ENCODE results near the gene GAS7. TPM values are rescaled to one million over a fixed set of nuclear protein-coding genes. Genes with fewer than 3 reads are reported as not detected.
"Not testable (repeated sequence)": the region's sequence is repeated elsewhere in the genome, so short reads cannot be mapped to it uniquely, and the experiment has no call there.

GAS7 gene
- total RNA-seq, 5 donors from 2014 or later (not counting 1 experiment from before 2014, with no cell fraction given), result 0.93 to 10.5 (median 3.8) TPM

DNA sequence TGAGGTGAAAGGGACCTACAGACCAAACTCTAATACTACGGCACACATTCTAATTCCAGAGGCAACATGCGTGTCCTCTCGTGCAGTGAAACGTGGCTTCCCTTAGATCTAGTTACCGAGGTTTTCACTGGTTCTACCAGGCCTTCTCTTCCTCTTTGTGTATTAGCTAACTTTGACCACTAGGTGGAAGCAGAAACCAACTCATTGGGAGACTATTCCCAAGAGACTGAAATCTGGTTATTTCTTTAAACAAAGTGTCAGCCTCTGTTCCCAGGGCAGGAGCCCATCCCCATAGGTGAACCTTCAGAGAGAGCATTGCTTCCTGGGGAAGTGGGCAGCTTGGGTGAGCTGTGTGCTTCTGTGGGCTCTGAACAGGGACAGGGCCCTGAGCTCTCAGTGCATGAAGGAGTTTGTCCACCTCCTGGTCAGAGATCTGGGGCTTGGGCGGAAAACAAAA is 273.6 kb downstream of the GAS7 start:
- peak; percentile 40 to 70 (median 60) for ATAC-seq (replicated peaks in 1 of 4)
- Histone ChIP-seq H3K27me3 (replicated peaks in 1 of 2; ENCODE audit: control insufficient read depth in 2 of 2, extremely low read depth in 1 of 2, insufficient read depth in 2 of 2, low read length in 1 of 2) (no peaks in the 10 kb centered on the region), H3K9me3 (no peaks in the 10 kb centered on the region), H3K4me3 (ENCODE audit: control insufficient read depth in 1 of 2, extremely low read depth in 1 of 2, low read length in 1 of 2) (no peak overlapping the region), H3K36me3 (ENCODE audit: control insufficient read depth in 2 of 2, extremely low read depth in 1 of 2, insufficient read depth in 1 of 2, low read length in 1 of 2) (no peaks in the 10 kb centered on the region), H3K27ac (ENCODE audit: low read length) (no peak overlapping the region), H3K4me1 (ENCODE audit: control insufficient read depth in 1 of 2, extremely low read depth in 1 of 2, insufficient read depth in 2 of 2, low read length in 2 of 2) (no peaks in the 10 kb centered on the region)
- Mint-ChIP-seq H3K9me3 (no peaks in the 10 kb centered on the region), H3K4me3 (no peak overlapping the region), H3K27me3 (no peaks in the 10 kb centered on the region), H3K27ac (no peak overlapping the region), H3K36me3 (no peaks in the 10 kb centered on the region), H3K4me1 (peaks cover 2 to 7% (median 2%) of the 10 kb centered on the region in 3 donors)
- ChIA-PET CTCF (interaction anchor here (0.6 to 1.1 kb wide), 3 partner anchors 10 to 726 kb away, joined by 3 to 4 read pairs (median 3); no protein-coding TSS in a partner anchor), POLR2A (no interaction called here)
- WGBS (ENCODE audit: insufficient coverage), result 21% methylated on average over 6 of the region's 6 CpGs
- peak in 3 of 35 experiments; percentile 1 to 66 (median 31) for DNase-seq

DNA sequence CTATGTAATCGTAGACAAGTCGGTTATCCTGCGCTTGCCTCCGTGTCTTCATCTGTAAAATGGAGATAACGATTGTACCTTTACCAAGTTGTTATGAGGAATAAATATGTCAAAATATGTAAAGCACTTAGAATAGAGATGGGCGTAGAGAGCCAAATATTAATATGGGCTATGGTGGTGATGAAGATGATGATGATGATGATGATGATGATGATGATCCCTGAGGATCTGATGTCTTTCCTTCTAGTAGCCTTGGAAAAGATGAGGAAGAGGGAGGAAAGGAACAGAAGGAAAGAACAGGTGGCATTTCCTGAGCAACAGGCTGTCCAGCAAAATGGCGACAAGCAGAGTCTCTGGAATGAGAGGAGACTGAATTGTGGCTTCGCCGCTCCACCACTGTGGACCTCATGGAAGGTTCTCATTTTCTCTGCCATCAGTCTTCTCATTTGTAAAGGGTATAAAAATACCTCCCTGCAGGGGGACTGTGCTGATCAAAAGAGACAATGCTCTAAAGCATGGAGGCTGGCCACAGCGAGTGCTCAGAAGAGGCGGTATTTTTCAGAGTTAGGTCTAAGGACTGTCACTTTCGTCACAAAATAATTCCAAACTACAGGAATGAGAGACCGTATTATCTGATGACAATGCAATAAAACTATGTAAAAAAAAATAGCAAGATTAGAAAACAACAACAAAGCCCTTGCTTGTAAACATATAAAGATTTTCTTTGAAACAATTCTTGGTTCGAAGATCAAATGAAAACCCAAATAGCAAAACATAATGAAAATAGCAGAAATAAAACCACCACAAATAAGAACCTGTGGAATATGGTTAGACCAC is 276.2 kb downstream of the GAS7 start:
- WGBS (ENCODE audit: insufficient coverage), result 89% methylated on average over 5 of the region's 14 CpGs
- CTCF ChIA-PET, result interaction anchor here in 1 of 2 donors (0.7 kb wide), 1 partner anchor 161 kb away, joined by 4 read pairs; no protein-coding TSS in a partner anchor

DNA sequence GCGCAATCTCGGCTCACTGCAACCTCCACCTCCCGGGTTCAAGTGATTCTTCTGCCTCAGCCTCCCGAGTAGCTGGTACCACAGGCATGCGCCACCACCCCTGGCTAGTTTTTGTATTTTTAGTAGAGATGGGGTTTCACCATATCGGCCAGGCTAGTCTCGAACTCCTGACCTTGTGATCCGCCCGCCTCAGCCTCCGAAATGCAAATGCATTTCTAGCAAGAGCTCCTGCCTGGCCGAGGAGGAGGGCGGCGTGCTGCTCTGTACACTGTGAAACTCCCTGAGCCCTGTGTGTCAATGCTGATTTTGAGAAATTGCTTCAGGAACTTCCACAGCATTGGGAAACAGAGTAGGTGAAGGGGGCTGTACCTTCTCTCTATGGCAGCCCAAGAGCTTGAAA is 277.2 kb downstream of the GAS7 start:
- H3K27ac Mint-ChIP-seq; H3K9me3 Mint-ChIP-seq; POLR2A ChIA-PET; ATAC-seq (replicated peaks in 1 of 4); DNase-seq; CTCF ChIA-PET; H3K36me3 ChIP-seq (ENCODE audit: control insufficient read depth in 2 of 2, extremely low read depth in 1 of 2, insufficient read depth in 1 of 2, low read length in 1 of 2); H3K9me3 ChIP-seq; H3K4me3 ChIP-seq (ENCODE audit: control insufficient read depth in 1 of 2, extremely low read depth in 1 of 2, low read length in 1 of 2); H3K27ac ChIP-seq (ENCODE audit: low read length); H3K4me1 Mint-ChIP-seq; H3K36me3 Mint-ChIP-seq; H3K4me3 Mint-ChIP-seq; H3K4me1 ChIP-seq (ENCODE audit: control insufficient read depth in 1 of 2, extremely low read depth in 1 of 2, insufficient read depth in 2 of 2, low read length in 2 of 2); H3K27me3 Mint-ChIP-seq; H3K27me3 ChIP-seq (replicated peaks in 1 of 2; ENCODE audit: control insufficient read depth in 2 of 2, extremely low read depth in 1 of 2, insufficient read depth in 2 of 2, low read length in 1 of 2): not testable (repeated sequence)
- WGBS (ENCODE audit: insufficient coverage), result 87% methylated on average over 6 of the region's 13 CpGs

More for the DNA sequence above, 276.2 kb downstream of the GAS7 start:
- Histone ChIP-seq H3K9me3 (no peaks in the 10 kb centered on the region), H3K27ac (ENCODE audit: low read length) (no peak overlapping the region), H3K36me3 (ENCODE audit: control insufficient read depth in 2 of 2, extremely low read depth in 1 of 2, insufficient read depth in 1 of 2, low read length in 1 of 2) (no peaks in the 10 kb centered on the region), H3K27me3 (replicated peaks in 1 of 2; ENCODE audit: control insufficient read depth in 2 of 2, extremely low read depth in 1 of 2, insufficient read depth in 2 of 2, low read length in 1 of 2) (no peaks in the 10 kb centered on the region), H3K4me3 (ENCODE audit: control insufficient read depth in 1 of 2, extremely low read depth in 1 of 2, low read length in 1 of 2) (no peak overlapping the region), H3K4me1 (ENCODE audit: control insufficient read depth in 1 of 2, extremely low read depth in 1 of 2, insufficient read depth in 2 of 2, low read length in 2 of 2) (no peaks in the 10 kb centered on the region)
- no peaks in the 10 kb centered on the region for H3K9me3 Mint-ChIP-seq
- H3K36me3 Mint-ChIP-seq, result no peaks in the 10 kb centered on the region
- no peaks in the 10 kb centered on the region for H3K27me3 Mint-ChIP-seq
- ATAC-seq (replicated peaks in 1 of 4) (no peak), DNase-seq (no peak)
- H3K4me1 Mint-ChIP-seq, result peaks cover 2 to 7% (median 2%) of the 10 kb centered on the region in 3 donors
- POLR2A ChIA-PET, result no interaction called here
- H3K27ac Mint-ChIP-seq, result no peak overlapping the region
- H3K4me3 Mint-ChIP-seq, result no peak overlapping the region

DNA sequence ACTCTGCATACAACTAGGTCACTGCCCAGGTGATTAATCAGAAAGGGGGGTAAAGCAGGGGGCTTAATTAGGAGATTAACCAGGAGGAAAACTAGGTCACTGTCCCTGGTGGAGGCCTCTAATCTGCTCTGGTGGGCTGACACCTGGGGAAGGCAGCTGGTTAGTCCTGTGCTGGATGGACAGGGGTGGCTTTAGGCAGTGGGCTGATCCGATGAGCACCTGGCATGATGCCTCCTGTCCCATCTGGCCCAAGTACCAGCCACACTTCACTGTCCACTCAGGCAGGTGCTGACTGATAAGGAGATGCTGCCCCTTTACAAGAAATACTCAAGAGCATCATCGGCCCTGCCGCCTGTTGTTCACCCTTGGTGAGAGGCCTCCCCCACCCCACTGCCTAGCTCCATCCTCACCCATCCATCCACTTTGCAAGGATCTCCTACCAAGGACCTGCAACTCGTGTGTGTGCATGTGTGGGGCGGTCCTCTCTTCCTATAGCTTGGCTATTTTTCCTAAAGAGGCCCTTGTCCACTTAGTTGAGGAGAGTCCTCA is 279.5 kb downstream of the GAS7 start:
- ChIA-PET POLR2A (no interaction called here), CTCF (no interaction called here)
- Histone ChIP-seq H3K36me3 (ENCODE audit: control insufficient read depth in 2 of 2, extremely low read depth in 1 of 2, insufficient read depth in 1 of 2, low read length in 1 of 2) (no peaks in the 10 kb centered on the region), H3K27me3 (replicated peaks in 1 of 2; ENCODE audit: control insufficient read depth in 2 of 2, extremely low read depth in 1 of 2, insufficient read depth in 2 of 2, low read length in 1 of 2) (no peaks in the 10 kb centered on the region), H3K9me3 (no peaks in the 10 kb centered on the region), H3K4me3 (ENCODE audit: control insufficient read depth in 1 of 2, extremely low read depth in 1 of 2, low read length in 1 of 2) (no peak overlapping the region), H3K4me1 (ENCODE audit: control insufficient read depth in 1 of 2, extremely low read depth in 1 of 2, insufficient read depth in 2 of 2, low read length in 2 of 2) (no peaks in the 10 kb centered on the region), H3K27ac (ENCODE audit: low read length) (no peak overlapping the region)
- H3K4me3 Mint-ChIP-seq, result no peak overlapping the region
- no peak overlapping the region for H3K27ac Mint-ChIP-seq
- no peaks in the 10 kb centered on the region for H3K27me3 Mint-ChIP-seq
- DNase-seq, result no peak
- H3K4me1 Mint-ChIP-seq, result no peaks in the 10 kb centered on the region
- ATAC-seq (replicated peaks in 1 of 4), result no peak
- no peaks in the 10 kb centered on the region for H3K9me3 Mint-ChIP-seq
- no peaks in the 10 kb centered on the region for H3K36me3 Mint-ChIP-seq
- WGBS (ENCODE audit: insufficient coverage), result 96% methylated on average over 4 of the region's 5 CpGs

DNA sequence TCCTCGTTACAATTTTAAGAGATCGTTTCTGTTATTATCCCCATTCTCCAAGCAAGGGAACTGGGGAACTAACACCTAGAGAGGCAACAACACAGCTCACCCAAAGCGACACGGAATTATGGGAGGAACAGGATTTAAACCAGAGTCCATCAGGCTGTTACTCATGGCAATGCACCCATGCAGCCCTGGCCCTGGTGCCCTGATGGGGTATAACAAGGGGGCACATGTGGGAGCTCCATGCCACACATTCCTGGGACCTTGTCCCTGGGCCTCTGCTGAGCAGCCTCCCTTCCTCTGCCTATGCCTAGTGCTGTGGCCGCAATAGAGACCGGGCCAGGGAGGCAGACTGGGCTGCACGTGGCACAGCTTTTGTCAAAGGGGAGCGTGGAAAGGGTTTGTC is 280.1 kb downstream of the GAS7 start:
- Histone ChIP-seq H3K27me3 (replicated peaks in 1 of 2; ENCODE audit: control insufficient read depth in 2 of 2, extremely low read depth in 1 of 2, insufficient read depth in 2 of 2, low read length in 1 of 2) (no peaks in the 10 kb centered on the region), H3K36me3 (ENCODE audit: control insufficient read depth in 2 of 2, extremely low read depth in 1 of 2, insufficient read depth in 1 of 2, low read length in 1 of 2) (no peaks in the 10 kb centered on the region), H3K4me3 (ENCODE audit: control insufficient read depth in 1 of 2, extremely low read depth in 1 of 2, low read length in 1 of 2) (no peak overlapping the region), H3K4me1 (ENCODE audit: control insufficient read depth in 1 of 2, extremely low read depth in 1 of 2, insufficient read depth in 2 of 2, low read length in 2 of 2) (no peaks in the 10 kb centered on the region), H3K27ac (ENCODE audit: low read length) (no peak overlapping the region), H3K9me3 (no peaks in the 10 kb centered on the region)
- Mint-ChIP-seq H3K27me3 (no peaks in the 10 kb centered on the region), H3K4me3 (no peak overlapping the region), H3K27ac (no peak overlapping the region), H3K36me3 (no peaks in the 10 kb centered on the region), H3K4me1 (no peaks in the 10 kb centered on the region), H3K9me3 (no peaks in the 10 kb centered on the region)
- WGBS (ENCODE audit: insufficient coverage), result 92% methylated on average over 4 of the region's 8 CpGs
- CTCF ChIA-PET, result no interaction called here
- no peak for DNase-seq
- POLR2A ChIA-PET, result no interaction called here
- ATAC-seq (replicated peaks in 1 of 4), result no peak

DNA sequence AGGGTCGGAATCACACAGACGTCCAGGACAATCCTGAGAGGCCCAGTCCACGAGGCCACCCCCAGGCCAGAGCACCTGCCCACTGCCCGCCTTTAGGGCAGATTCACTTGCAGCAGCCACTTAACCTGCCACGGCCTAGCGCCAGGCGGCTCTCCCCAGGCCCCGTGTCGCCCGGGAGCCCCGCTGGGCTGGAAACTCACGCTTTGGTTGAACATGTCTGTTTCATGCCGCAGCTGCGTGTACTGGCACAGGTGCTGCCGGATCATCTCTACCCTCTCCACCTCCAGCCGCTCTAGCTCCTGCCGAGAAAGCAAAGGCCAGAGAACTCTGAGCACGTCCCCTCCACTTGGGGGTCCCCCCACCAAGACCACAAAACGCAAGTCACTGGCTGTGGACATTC is 280.6 kb downstream of the GAS7 start:
- no peaks in the 10 kb centered on the region for H3K27me3 ChIP-seq (replicated peaks in 1 of 2; ENCODE audit: control insufficient read depth in 2 of 2, extremely low read depth in 1 of 2, insufficient read depth in 2 of 2, low read length in 1 of 2)
- ChIA-PET CTCF (no interaction called here), POLR2A (no interaction called here)
- Mint-ChIP-seq H3K4me3 (no peak overlapping the region), H3K9me3 (no peaks in the 10 kb centered on the region), H3K27me3 (no peaks in the 10 kb centered on the region), H3K36me3 (no peaks in the 10 kb centered on the region), H3K27ac (no peak overlapping the region), H3K4me1 (no peaks in the 10 kb centered on the region)
- H3K9me3 ChIP-seq, result no peaks in the 10 kb centered on the region
- WGBS (ENCODE audit: insufficient coverage), result 93% methylated on average over 18 of the region's 19 CpGs
- H3K4me1 ChIP-seq (ENCODE audit: control insufficient read depth in 1 of 2, extremely low read depth in 1 of 2, insufficient read depth in 2 of 2, low read length in 2 of 2), result no peaks in the 10 kb centered on the region
- no peak overlapping the region for H3K27ac ChIP-seq (ENCODE audit: low read length)
- H3K36me3 ChIP-seq (ENCODE audit: control insufficient read depth in 2 of 2, extremely low read depth in 1 of 2, insufficient read depth in 1 of 2, low read length in 1 of 2), result no peaks in the 10 kb centered on the region
- H3K4me3 ChIP-seq (ENCODE audit: control insufficient read depth in 1 of 2, extremely low read depth in 1 of 2, low read length in 1 of 2), result no peak overlapping the region
- DNase-seq (no peak), ATAC-seq (replicated peaks in 1 of 4) (no peak)
